KOPT-K1 (cell line): ENCODE data around the gene SLC47A1.

Source experiments
- H3K27ac ChIP-seq: fragments of 200-600 bp; sonication (generic); 2 replicates; pipeline ENCODE4 v1.5.1; 2016; ENCODE audit warnings: antibody characterized with exemption, mild to moderate bottlenecking, low read depth, low read length; ENCODE audit not compliant: poor library complexity, severe bottlenecking
- H3K36me3 ChIP-seq: fragments of 200-600 bp; sonication (generic); 2 replicates; pipeline ENCODE4 v1.5.1; 2017; ENCODE audit warnings: antibody characterized with exemption, mild to moderate bottlenecking, low read length, moderate library complexity; ENCODE audit not compliant: insufficient read depth
- H3K9me3 ChIP-seq: fragments of 200-600 bp; sonication (generic); 2 replicates; pipeline ENCODE4 v1.5.1; 2017; ENCODE audit warnings: antibody characterized with exemption, low read length, mild to moderate bottlenecking; ENCODE audit not compliant: insufficient read depth, poor library complexity, severe bottlenecking

SLC47A1 gene

GRCh38 chr17:19590451-19590850, 56.8 kb downstream of the SLC47A1 start:
- Histone ChIP-seq H3K9me3 (no peaks in the 10 kb centered on the region), H3K27ac (no peak overlapping the region)

GRCh38 chr17:19590912-19591551, 57.4 kb downstream of the SLC47A1 start:
- no peak overlapping the region for H3K27ac ChIP-seq
- H3K9me3 ChIP-seq: no peaks in the 10 kb centered on the region
- no peaks in the 10 kb centered on the region for H3K36me3 ChIP-seq

More at GRCh38 chr17:19590451-19590850, 56.8 kb downstream of the SLC47A1 start:
- H3K36me3 ChIP-seq: no peaks in the 10 kb centered on the region

- no peak overlapping the region for H3K27ac ChIP-seq
- H3K9me3 ChIP-seq: no peaks in the 10 kb centered on the region
- H3K36me3 ChIP-seq: no peaks in the 10 kb centered on the region
Measured at GRCh38 chr17:19592316-19592715, 58.7 kb downstream of the SLC47A1 start.

GRCh38 chr17:19596869-19597268, 63.2 kb downstream of the SLC47A1 start:
- no peaks in the 10 kb centered on the region for H3K9me3 ChIP-seq
- H3K27ac ChIP-seq: no peak overlapping the region
- no peaks in the 10 kb centered on the region for H3K36me3 ChIP-seq

GRCh38 chr17:19610311-19610710, 76.7 kb downstream of the SLC47A1 start:
- Histone ChIP-seq H3K9me3 (no peaks in the 10 kb centered on the region), H3K27ac (no peak overlapping the region), H3K36me3 (no peaks in the 10 kb centered on the region)

- Histone ChIP-seq H3K27ac (no peak overlapping the region), H3K36me3 (no peaks in the 10 kb centered on the region), H3K9me3 (no peaks in the 10 kb centered on the region)
Measured at GRCh38 chr17:19610879-19611278, 77.2 kb downstream of the SLC47A1 start.

- no peaks in the 10 kb centered on the region for H3K36me3 ChIP-seq
- peaks cover 18% of the 10 kb centered on the region for H3K9me3 ChIP-seq
- H3K27ac ChIP-seq: no peak overlapping the region
Measured at GRCh38 chr17:19613979-19614378, 80.3 kb downstream of the SLC47A1 start.

GRCh38 chr17:19614900-19615299, 81.2 kb downstream of the SLC47A1 start:
- H3K27ac ChIP-seq: no peak overlapping the region
- H3K36me3 ChIP-seq: no peaks in the 10 kb centered on the region
- peaks cover 27% of the 10 kb centered on the region for H3K9me3 ChIP-seq

GRCh38 chr17:19618015-19618414, 84.4 kb downstream of the SLC47A1 start:
- Histone ChIP-seq H3K9me3 (peaks cover 30% of the 10 kb centered on the region), H3K27ac (no peak overlapping the region), H3K36me3 (no peaks in the 10 kb centered on the region)

GRCh38 chr17:19619705-19620325, 86.2 kb downstream of the SLC47A1 start:
- Histone ChIP-seq H3K27ac (no peak overlapping the region), H3K36me3 (no peaks in the 10 kb centered on the region), H3K9me3 (peaks cover 30% of the 10 kb centered on the region)

GRCh38 chr17:19621697-19622096, 88.0 kb downstream of the SLC47A1 start:
- H3K27ac ChIP-seq: no peak overlapping the region
- no peaks in the 10 kb centered on the region for H3K36me3 ChIP-seq
- peaks cover 30% of the 10 kb centered on the region for H3K9me3 ChIP-seq

- Histone ChIP-seq H3K36me3 (no peaks in the 10 kb centered on the region), H3K9me3 (no peaks in the 10 kb centered on the region), H3K27ac (no peak overlapping the region)
Measured at GRCh38 chr17:19626079-19626478, 92.4 kb downstream of the SLC47A1 start.
